ENCODE data around the gene TPX2.
A peak's percentile ranks its signal among the peaks of the same experiment; 100 is the strongest.

Gene TPX2, protein sequence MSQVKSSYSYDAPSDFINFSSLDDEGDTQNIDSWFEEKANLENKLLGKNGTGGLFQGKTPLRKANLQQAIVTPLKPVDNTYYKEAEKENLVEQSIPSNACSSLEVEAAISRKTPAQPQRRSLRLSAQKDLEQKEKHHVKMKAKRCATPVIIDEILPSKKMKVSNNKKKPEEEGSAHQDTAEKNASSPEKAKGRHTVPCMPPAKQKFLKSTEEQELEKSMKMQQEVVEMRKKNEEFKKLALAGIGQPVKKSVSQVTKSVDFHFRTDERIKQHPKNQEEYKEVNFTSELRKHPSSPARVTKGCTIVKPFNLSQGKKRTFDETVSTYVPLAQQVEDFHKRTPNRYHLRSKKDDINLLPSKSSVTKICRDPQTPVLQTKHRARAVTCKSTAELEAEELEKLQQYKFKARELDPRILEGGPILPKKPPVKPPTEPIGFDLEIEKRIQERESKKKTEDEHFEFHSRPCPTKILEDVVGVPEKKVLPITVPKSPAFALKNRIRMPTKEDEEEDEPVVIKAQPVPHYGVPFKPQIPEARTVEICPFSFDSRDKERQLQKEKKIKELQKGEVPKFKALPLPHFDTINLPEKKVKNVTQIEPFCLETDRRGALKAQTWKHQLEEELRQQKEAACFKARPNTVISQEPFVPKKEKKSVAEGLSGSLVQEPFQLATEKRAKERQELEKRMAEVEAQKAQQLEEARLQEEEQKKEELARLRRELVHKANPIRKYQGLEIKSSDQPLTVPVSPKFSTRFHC

DNA sequence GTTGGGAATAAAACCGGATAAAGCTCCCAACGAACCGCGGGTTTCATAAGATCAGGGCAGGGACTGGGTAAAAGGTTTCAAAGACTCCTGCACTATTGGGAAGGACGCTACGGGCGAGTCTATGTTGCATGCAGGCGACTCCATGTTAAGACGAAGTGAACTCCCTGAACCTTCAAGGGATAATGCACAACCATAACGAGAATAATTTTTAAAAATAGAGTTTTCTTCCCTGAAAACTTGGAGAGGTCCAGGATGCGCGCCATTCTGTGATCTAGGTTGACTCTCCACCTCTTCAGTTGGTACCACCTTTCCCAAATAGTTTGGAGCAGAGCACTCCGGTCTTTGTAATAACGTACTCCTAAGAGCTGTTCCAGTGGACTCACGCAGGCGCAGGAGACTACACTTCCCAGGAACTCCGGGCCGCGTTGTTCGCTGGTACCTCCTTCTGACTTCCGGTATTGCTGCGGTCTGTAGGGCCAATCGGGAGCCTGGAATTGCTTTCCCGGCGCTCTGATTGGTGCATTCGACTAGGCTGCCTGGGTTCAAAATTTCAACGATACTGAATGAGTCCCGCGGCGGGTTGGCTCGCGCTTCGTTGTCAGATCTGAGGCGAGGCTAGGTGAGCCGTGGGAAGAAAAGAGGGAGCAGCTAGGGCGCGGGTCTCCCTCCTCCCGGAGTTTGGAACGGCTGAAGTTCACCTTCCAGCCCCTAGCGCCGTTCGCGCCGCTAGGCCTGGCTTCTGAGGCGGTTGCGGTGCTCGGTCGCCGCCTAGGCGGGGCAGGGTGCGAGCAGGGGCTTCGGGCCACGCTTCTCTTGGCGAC lies at the start of gene TPX2:
Gene TPX2, plus strand, starts transcription at position 562 of the 821 bp plus-strand sequence. CDS start 18,187 bp downstream, outside the sequence.
- DNase-seq = peak; percentile 90

DNA sequence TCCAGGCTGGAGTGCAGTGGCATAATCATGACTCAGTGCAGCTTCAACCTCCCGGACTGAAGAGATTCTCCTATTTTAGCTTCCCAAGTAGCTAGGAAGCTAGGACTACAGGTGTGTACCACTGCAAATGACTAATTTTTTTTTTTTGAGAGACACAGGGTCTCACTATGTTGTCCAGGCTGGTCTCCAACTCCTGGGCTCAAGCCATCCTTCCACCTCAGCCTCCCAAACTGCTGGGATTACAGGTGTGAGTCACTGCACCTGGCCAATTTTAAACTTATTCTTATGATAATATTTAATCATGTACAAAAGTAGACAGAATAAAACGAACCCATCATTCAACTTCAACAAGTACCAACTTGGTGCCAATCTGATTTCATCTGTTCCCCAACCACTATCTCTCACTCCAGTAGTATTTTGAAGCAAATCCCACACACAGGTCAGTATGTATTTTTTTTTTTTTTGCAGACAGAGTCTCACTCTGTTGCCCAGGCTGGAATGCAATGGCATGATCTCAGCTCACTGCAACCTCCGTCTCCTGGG lies 48.9 kb upstream of the TPX2 start:
- no peak for DNase-seq

DNA sequence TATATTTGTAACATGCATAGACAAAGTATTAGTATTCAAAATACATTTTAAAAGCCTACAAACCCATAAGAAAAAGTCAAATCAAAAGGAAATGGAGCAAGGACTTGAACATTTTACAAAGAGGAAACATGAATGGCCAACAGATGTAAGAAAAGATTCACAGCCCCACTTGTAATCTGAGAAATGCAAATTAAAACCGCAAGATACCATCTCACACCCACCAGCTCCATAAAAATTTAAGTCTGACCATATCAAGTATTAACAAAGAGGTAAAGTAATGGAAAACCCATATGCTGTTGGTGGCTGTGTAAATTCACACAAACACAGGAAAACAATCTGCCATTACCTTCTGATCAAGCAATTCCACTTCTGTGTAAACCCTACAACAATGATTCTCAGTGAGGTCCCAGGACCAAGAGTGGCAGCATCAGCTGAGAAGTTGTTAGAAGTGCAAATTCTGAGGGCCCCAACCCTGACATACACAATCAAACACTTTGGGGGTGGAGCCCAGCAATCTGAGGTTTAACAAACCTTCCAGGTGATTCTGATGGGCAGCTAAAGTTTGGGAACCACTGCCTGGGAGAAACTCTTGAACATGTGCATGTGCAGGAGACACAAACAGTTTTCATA lies 47.3 kb upstream of the TPX2 start:
- DNase-seq = no peak

DNA sequence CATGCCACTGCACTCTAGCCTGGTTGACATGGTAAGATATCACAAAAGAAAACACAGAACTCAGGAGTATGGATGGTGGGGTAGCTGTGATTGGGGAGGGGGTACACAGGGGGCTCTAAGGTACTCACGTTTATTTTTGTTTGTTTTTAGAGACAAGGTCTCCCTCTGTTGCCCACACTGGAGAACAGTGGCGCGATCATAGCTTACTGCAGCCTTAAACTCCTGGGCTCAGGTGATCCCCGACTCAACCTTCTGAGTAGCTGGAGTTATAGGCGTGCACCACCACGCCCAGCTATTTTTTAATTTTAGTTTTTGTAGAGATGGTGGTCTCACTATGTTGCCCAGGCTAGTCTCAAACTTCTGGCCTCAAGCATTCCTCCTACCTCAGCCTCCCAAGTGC lies 45.7 kb upstream of the TPX2 start:
- no peak for DNase-seq

DNA sequence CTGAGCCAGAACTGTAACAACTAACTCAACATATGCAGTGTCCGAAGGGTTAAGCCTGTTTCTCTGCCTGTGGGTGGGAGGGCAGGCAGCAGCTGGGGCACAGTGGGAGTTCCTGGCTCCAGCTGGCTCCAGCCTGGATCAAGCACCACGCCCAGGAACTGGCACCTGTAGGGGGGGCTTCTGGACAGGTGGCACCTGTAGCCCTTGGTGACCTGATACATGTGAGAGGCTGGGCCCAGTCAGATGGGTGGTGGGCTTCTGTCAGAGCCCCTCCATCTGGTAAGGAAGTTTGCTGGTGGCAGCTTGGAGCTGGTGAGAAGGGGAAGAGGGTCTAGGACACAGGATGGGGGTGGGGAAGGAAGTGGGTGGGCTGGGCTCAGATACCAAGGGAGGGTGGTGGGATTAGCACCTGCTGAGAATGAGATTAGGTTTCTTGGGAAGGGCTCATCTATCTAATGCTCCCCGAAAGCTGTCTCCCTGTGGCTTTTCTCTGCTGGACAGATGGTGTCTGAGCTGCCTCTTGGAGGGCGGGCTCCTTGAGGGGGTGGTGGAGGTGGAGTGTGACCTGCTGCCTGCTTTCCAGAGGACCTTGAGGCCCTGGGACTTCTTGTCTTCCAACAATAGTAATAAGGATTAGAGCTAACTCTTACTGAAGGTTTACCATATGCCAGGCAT lies 45.0 kb upstream of the TPX2 start:
- no peak for DNase-seq

DNA sequence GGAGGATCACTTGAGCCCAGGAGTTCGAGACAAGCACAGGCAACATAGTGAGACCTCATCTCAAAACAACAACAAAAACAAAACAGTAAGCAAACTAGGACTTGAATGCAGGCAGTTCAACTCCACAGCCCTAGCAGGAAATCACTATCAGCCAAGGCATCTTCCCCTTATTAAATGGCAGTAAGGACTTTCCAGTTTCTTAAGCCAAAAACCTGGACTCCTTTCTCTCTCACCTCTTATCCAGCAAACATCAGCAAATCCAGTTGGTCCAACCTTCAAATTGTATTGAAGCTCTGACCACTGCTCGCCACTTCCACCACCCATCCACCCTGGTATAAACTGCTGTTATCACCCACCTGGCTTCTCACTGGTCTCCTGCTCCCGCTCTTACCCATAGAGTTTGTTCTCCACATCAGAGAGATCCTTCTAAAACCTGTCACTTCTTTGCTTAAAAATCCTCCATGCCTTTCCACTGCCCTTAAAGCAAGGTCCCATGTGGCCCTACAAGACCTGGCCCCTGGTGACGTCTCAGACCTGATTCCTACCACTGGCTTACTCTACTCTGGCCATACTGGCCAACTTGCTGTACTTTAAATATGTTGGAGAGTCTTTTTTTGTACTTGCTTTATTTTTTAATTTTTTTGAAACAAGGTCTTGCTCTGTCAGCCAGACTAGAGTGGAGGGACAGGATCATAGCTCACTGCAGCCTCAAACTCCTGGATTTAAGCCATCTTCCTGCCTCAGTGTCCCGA lies 44.1 kb upstream of the TPX2 start:
- DNase-seq = no peak

DNA sequence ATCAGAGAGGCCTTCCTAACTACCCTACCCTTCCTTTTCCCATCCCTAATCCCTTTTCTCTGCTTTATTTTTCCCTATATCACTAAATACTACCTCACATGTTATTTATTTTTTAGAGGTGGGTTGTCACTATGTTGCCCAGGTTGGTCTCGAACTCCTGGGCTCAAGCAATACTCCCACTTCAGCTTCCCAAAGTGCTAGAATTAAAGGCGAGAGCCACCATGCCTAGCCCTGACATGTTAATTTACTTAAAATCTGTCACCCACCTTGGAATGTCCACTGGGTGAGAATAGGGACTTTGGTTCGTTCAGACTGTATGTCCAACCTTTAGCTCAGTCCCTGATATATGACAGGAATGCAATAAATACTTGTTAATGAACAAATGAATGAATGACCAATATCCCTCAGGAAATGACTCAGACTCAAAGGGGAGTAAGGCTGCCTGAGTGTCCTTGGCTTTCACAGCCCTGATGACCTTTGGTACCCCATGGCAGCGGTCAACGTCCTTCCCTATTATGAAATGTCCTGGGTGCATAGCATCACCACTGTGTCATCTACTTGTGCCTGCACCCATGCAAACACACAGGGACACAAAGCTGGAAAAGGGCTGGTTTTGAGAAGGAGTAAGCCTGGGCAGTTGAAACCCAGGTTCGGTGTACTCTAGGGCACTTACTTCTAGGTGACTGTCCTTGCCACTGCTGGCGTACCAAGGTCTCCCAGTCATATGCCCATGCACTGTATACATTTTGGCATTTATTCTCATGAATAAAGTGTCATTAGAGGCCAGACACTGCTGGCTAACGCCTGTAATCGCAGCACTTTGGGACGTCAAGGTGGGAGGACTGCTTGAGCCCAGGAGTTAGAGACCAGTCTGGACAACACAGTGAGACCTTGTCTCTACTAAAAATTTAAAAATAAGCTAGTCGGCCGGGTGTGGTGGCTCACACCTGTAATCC lies 43.0 kb upstream of the TPX2 start:
- DNase-seq = no peak

DNA sequence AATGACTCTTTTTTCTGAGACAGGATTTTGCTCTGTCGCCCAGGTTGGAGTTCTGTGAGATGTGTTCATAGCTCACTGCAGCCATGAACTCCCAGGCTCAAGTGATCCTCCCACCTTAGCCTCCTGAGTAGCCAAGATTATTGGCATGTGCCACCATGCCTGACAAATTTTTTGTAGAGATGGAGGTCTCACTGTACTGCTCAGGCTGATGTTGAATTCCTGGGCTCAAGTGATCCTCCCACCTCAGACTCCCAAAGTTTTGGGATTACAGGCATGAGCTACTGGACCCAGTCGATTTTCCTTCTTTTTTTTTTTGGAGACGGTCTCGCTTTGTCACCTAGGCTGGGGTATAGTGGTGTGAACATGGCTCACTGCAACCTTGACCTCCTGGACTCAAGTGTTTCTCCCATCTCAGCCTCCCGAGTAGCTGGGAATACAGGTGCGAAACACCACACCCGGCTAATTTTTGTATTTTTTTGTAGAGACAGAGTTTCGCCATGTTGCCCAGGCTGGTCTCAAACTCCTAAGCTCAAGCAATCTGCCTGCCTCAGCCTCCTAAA lies 40.8 kb upstream of the TPX2 start:
- DNase-seq = no peak

DNA sequence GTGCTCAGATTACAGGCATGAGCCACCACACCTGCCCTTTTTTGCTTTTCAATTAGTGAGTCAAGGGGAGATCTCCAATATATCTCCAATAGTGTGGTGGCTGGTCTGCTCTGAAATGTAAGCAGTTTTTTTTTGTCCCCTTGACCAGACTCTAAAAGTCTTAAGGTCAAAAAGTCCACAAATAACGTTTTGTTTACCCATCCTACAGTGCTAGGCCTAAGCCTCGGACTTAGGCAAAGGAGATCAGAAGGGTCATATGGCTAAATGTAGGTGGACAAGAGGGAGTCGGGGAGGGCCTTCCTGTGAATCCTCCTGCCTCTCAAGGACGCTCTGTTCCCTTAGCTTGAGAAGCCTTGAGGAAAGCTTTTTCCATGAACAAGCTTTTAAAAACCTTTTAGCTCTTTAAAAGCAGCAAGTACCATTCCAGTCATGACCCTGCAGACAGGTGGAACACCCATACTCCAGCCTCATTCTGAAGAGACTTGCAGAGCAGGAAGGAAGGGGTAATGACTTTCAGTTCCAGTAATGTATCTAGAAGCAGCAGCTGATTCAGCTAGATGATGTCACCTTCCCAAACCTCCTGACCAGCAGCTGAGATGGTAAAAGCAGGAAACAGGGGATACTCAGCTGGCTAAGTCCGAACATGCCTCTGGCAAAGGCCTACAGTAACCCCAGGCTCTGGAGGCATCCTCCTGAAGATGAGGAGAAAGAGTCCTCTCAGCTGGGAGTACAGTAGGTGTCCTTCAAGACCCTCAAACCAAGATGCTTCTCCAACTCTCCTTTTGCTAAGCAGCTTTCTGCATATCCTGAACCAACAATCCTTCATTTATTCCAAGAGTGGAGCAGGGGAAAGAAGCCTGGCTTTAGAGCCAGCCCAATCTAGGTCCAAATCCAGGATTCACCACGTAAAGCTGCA lies 40.0 kb upstream of the TPX2 start:
- DNase-seq = no peak

DNA sequence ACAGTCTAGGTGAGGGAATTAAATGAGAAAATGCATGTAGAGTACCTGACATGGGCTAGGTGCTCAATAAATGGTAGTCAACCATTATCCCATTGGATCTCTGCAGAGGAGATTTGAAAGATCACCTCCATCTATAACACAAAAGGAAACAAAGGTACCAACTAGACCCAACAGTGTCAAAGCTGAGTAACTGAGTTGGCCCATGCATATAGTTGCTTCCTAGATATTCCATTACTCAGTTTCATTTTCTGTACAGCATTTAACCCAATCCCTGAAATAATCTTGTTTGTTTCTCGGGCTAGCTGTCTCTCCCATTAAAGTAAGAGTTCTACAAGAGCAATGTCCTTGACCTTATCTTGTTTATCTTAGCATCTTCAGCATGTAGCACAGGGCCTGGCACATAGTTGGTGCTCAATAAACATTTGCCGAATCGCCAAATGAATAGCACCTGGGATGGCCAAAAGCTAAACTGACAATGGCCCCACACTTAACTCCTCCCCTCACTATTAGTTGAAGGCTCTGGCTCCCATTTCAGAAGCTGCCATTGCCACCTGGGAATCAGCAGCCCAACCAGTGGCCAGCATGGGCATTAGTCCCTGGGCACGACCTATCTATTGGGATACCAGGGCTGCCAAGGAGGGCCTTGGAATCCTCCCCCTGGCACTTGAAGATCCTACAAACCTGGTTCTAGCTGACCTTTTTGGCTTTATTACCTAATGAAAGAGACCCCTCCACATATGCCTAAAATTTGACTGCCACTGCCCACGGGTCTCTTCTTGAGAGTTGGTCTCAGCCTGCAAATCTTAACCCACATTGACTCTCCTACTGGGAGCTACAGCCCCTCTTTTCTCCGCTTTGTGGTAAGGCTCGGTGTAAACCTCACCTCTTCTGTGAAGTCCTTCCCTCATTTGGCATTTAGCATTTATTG lies 39.0 kb upstream of the TPX2 start:
- DNase-seq = no peak

DNA sequence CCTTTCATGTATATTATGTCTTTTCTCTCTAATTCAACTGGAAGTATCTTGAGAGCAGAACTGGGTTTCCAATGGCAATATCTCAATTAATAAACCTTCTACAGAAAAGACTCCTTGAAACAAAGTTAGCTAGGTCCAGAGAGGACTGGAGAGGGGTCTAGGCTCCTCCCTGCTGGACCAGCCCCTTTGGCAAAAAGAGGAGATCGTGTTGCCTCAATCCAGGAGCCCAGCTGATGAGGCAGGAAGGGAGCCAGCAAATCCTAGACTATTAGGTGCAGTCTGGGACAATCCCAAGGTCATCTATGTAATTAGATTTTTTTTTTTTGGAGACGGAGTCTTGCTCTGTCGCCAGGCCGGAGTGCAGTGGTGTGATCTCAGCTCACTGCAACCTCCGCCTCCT lies 38.3 kb upstream of the TPX2 start:
- DNase-seq = no peak

DNA sequence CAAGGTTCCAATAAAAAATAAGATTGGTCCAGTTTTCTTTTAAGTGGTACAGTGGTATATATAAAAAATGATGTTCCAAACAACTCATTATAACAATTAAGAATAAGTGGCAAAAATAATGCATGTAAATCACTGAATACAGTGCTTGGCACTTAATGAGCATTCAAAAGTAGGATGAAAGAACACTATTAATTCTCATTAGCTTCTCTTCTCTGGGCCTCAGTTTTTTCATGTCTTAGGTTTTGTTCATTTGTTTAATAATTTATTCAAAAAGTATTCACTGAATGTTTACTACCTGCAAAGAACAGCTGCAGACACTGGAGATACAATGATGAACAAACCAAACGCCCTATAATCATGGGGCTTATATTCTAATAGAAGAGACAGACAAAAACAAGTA lies 37.5 kb upstream of the TPX2 start:
- DNase-seq = no peak

DNA sequence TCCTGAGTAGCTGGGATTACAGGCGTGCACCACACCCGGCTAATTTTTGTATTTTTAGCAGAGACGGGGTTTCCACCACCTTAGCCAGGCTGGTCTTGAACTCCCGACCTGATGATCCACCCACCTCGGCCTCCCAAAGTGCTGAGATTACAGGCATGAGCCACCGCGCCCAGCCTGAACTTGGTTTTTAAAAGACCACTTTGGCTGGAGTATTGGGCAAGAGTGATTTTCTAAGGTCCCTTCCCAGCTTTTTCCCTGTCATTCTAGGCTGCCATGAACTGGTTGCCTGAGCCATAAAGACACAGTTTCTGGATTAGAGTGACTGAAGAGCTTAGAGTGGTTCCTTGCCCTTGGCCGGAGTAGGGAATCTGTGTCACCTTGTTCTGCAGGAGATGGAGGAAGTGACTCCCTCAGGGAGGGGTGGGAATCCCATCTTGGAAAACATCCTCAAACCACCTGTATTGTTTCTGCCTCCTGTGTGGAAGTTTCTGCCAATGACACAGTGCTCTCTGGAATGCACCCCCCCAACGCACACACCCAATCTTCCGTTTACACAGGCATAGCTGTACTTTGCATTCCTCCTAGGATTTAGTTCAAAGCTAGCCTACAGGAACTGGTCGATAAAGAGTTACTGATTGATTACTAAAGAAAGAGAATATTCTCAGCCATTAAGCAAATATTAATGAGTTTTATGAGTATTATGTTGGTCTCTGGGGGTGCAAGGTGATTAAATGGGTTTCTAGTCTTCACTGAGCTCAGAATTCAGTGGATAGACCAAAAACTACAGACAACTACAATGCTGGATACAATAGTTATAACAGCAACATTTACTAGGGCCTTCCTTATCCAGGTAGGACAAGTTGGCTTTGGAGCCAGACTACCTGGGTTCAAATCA lies 34.6 kb upstream of the TPX2 start:
- DNase-seq = no peak

DNA sequence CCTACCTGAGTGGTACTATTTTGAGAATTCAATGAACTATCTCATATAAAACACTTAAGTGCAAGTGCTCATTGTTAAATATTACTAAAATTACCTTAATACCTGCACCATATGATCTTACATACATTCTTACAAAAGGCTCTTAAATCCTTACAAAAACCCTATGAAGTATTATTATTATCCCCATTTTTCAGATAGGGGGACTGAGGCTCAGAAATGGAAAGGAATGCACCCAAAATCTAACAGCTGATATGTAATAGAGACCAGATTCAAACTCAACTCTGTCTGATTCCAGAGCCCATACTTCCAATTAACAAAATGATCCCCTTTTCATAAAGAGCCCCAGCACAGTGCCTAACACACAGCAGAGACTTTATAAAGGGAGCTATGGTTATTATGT lies 33.9 kb upstream of the TPX2 start:
- DNase-seq = no peak

DNA sequence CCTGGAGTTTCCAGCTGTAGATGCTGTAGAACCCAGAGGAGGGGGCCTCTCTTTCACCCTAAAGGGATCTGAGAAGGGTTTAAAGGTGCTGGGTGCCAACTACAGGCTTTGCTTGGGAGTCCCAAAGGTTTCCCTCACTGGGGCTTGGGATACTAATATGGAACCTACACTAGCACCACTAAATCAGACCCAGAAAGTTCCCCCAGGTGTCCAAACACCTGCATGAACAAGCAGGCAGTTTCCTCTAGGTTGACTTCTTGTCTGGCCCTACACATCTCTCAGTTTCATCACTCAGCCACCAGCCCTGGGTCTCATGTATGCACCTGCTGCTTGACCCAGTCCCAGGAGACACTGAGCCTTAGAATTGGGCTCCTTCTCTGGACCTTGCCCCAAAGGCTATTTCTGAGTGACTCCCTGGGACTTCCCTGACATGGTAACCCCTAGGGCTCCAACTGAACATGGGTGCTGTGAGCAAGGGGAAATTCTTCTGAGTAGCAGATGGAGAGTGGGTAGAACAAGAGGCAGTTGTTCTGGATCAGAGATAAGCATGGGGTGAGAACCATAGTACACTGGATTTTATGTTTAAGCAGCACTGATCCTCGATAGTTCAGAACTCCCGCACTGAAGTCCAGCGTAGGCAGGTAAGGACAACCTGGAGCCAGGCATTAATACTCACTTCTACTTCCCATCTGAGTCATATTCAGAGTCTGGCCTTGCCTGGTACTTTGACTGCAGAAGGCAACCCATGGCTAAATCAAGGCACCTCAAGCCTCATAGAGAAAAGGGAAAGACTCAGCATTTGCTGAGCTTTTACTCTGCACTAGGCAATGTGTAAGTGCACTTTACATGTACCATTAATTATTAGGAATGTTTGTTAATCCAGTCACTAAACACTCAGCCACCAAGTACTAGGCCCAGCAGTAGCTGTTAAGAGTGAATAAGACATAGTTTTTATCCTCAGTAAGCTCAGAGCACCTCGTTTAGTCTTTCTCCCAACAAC lies 33.2 kb upstream of the TPX2 start:
- DNase-seq = no peak
